ENCODE results near the gene DSE.

- no peak for TF ChIP-seq SIN3A (IDR thresholded peaks at IDR 0.05; ENCODE audit: borderline replicate concordance, insufficient read depth, low read depth, low read length)
- TF ChIP-seq CTCF (IDR thresholded peaks at IDR 0.05): no peak
- TF ChIP-seq POLR2AphosphoS5 (IDR thresholded peaks at IDR 0.05; ENCODE audit: low read depth, low read length): no peak
- TF ChIP-seq REST (IDR thresholded peaks at IDR 0.05; ENCODE audit: insufficient read depth in 1 of 2, low read depth in 2 of 2, low read length in 1 of 2): no peak
Observed at GRCh38 chr6:116485559-116486184, 114.9 kb downstream of the DSE start.

All from Panc1 (cell line).